ENCODE results near the gene MYDGF. TPM values are rescaled to one million over a fixed set of nuclear protein-coding genes. Genes with fewer than 3 reads are reported as not detected.

MYDGF gene
- total RNA-seq, 4 donors from 2014 or later = 21.8 to 63.5 (median 44.4) TPM

DNA sequence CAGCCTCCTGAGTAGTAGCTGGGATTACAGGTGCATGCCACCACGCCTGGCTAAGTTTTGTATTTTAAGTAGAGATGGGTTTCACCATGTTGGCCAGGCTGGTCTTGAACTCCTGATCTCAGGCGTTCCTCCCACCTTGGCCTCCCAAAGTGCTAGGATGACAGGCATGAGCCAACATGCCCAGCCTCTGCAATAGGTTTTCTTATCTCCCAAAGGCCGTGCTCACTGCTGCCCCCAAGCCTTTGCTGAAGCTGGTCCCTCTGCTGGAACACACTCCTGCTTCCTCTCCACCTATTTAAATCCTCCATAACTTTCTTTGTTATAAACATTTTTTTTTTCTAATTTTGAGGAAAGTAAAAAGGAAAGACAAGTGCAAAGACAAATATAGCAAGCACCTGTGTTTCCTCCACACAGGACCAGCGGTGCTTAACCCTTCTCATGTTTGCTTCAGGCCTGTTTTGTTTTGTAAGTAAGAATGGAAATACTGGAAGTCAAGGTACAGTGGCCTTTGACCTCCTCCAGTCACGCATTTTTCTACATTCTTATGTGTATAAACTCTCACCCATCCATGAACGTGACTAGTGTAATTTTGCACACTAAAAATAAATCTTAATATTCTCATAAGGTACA, 45.3 kb downstream of the MYDGF start:
- DNase-seq = no peak
- Histone ChIP-seq H3K4me1 (no peaks in the 10 kb centered on the region), H3K27me3 (peaks cover 0 to 5% of the 10 kb centered on the region in 2 donors), H3K27ac (no peak overlapping the region), H3K36me3 (no peaks in the 10 kb centered on the region), H3K4me3 (no peak overlapping the region), H3K9me3 (no peaks in the 10 kb centered on the region)
- TF ChIP-seq, protein P1, sequence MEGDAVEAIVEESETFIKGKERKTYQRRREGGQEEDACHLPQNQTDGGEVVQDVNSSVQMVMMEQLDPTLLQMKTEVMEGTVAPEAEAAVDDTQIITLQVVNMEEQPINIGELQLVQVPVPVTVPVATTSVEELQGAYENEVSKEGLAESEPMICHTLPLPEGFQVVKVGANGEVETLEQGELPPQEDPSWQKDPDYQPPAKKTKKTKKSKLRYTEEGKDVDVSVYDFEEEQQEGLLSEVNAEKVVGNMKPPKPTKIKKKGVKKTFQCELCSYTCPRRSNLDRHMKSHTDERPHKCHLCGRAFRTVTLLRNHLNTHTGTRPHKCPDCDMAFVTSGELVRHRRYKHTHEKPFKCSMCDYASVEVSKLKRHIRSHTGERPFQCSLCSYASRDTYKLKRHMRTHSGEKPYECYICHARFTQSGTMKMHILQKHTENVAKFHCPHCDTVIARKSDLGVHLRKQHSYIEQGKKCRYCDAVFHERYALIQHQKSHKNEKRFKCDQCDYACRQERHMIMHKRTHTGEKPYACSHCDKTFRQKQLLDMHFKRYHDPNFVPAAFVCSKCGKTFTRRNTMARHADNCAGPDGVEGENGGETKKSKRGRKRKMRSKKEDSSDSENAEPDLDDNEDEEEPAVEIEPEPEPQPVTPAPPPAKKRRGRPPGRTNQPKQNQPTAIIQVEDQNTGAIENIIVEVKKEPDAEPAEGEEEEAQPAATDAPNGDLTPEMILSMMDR (IDR thresholded peaks at IDR 0.05) = no peak
- no peak for TF ChIP-seq POLR2A (IDR thresholded peaks at IDR 0.05)
- intact Hi-C loops (cut with DNase I; ENCODE audit: low total_unique reads) = no loop called here

DNA sequence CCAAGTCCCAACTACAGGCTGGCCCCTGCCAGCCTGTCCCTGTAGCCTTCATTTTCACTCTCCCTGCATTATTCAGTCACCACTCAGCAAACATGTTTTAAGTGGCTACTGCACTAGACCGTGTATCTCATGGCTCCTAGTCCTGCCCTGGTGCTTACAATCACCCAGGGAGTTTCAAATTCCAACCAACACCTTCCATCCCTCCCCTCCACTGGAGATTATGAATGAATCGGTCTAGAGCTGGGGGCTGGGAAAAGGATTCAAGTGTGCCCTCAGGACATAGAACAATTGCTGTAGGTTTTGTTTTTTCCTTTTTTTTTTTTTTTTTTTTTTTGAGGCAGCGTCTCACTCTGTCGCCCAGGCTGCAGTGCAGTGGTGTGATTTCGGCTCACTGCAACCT, 45.8 kb downstream of the MYDGF start:
- H3K4me1 ChIP-seq = no peaks in the 10 kb centered on the region
- H3K27me3 ChIP-seq = peaks cover 0 to 5% of the 10 kb centered on the region in 2 donors
- no peaks in the 10 kb centered on the region for H3K9me3 ChIP-seq
- no peak for TF ChIP-seq POLR2A (IDR thresholded peaks at IDR 0.05)
- TF ChIP-seq, protein P1 (IDR thresholded peaks at IDR 0.05) = no peak
- H3K36me3 ChIP-seq = no peaks in the 10 kb centered on the region
- no peak for DNase-seq
- H3K27ac ChIP-seq = no peak overlapping the region
- intact Hi-C loops (cut with DNase I; ENCODE audit: low total_unique reads) = no loop called here
- H3K4me3 ChIP-seq = no peak overlapping the region

DNA sequence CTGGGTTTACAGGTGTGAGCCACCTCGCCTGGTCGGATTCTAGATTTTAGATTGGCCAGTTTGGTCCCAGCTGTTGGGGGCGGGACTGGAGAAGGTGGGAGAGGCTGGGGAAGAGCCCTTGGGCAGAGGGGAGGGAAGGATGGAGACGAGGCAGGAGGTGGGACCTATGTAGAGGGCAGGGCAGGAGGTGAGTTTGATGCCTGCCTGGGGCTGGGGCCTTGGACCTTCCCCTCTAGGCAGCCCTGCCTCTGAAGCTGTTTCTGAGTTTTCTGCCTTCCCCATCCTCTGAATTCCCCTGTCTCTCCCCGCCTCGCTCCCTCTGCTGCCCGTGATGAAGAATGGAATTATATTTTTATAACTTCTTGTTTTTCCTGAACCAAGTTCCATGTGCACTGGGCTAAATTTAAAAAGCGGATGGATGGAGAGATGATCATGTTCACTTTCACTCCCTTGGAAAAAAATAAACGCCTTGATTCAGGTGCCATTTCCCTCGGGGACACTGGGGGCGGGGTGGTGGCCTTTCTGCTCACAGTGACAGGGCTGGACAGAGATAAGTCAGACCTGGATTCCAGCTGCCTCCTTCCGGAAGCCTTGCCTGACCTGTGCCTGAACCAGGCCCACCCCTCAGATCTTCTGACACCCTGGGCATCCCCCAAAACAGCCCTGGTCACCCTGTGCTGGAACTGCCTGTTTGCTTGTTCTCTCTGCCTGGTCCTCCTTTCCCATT, 47.3 kb downstream of the MYDGF start:
- H3K27ac ChIP-seq = no peak overlapping the region

DNA sequence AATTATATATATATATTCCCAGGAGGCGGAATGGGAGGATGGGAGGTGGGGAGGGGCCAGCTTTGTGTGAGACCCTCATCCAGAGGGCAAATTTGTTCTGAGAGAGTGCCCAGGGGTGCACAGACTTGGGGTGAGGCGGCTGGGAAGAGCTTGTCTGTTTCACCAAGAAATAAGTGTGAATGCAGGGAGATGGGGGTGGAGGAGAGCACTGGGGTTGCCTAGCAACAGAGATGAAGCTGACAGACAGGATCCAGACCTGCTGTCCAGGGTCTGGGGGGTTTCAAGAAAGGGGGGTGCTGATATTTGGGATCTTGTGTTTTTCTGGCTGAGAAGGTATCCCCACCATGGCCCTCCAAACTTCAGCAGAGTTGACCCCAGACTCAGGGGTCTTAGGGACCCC, 49.5 kb downstream of the MYDGF start:
- TF ChIP-seq, protein P1 (IDR thresholded peaks at IDR 0.05) = no peak
- TF ChIP-seq POLR2A (IDR thresholded peaks at IDR 0.05) = no peak
- Histone ChIP-seq H3K27me3 (peaks cover 0 to 5% of the 10 kb centered on the region in 2 donors), H3K36me3 (no peaks in the 10 kb centered on the region), H3K4me3 (no peak overlapping the region), H3K9me3 (no peaks in the 10 kb centered on the region), H3K4me1 (no peaks in the 10 kb centered on the region), H3K27ac (no peak overlapping the region)
- DNase-seq = no peak
- intact Hi-C loops (cut with DNase I; ENCODE audit: low total_unique reads) = no loop called here

More for the DNA sequence above, 47.3 kb downstream of the MYDGF start:
- no peak for DNase-seq
- Histone ChIP-seq H3K36me3 (no peaks in the 10 kb centered on the region), H3K4me3 (no peak overlapping the region), H3K27me3 (peaks cover 0 to 5% of the 10 kb centered on the region in 2 donors), H3K9me3 (no peaks in the 10 kb centered on the region), H3K4me1 (no peaks in the 10 kb centered on the region)
- TF ChIP-seq POLR2A (IDR thresholded peaks at IDR 0.05) = no peak
- TF ChIP-seq, protein P1 (IDR thresholded peaks at IDR 0.05) = no peak
- intact Hi-C loops (cut with DNase I; ENCODE audit: low total_unique reads) = no loop called here

DNA sequence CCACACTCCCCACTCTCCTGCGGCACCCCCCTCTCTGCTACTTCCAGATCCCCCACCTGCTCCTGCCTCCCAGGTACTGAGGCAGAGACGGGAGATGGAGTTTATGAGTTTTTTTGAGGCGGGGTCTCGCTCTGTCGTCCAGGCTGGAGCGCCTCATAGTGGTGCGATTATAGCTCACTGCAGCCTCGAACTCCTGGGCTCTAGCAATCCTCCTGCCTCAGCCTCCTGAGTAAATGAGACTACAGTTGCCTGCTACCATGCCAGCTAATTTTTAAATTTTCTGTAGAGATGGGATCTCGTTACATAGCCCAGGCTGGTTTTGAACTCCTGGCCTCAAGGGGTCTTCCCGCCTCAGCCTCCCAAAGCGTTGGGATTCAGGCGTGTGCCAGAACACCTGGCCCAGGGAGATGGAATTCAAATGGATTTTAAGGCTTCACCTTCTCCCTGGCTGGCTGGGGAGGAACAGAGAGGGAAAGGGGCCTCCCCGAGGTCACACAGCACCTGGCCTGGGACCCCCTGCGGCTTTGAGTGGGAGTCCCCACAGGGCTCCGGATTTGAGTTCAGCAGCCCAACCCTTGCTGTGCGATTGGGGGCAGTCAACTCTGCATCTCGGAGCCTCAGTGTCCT, 50.4 kb downstream of the MYDGF start:
- Histone ChIP-seq H3K27me3 (peaks cover 0 to 5% of the 10 kb centered on the region in 2 donors), H3K4me3 (no peak overlapping the region), H3K4me1 (no peaks in the 10 kb centered on the region), H3K27ac (no peak overlapping the region), H3K36me3 (no peaks in the 10 kb centered on the region), H3K9me3 (no peaks in the 10 kb centered on the region)
- intact Hi-C loops (cut with DNase I; ENCODE audit: low total_unique reads) = no loop called here
- no peak for TF ChIP-seq POLR2A (IDR thresholded peaks at IDR 0.05)
- TF ChIP-seq, protein P1 (IDR thresholded peaks at IDR 0.05) = no peak
- DNase-seq = no peak
